ENCODE measurements around the gene RABAC1.
"Not testable (repeated sequence)": the region's sequence is repeated elsewhere in the genome, so short reads cannot be mapped to it uniquely, and the experiment has no call there.

Gene RABAC1

DNA sequence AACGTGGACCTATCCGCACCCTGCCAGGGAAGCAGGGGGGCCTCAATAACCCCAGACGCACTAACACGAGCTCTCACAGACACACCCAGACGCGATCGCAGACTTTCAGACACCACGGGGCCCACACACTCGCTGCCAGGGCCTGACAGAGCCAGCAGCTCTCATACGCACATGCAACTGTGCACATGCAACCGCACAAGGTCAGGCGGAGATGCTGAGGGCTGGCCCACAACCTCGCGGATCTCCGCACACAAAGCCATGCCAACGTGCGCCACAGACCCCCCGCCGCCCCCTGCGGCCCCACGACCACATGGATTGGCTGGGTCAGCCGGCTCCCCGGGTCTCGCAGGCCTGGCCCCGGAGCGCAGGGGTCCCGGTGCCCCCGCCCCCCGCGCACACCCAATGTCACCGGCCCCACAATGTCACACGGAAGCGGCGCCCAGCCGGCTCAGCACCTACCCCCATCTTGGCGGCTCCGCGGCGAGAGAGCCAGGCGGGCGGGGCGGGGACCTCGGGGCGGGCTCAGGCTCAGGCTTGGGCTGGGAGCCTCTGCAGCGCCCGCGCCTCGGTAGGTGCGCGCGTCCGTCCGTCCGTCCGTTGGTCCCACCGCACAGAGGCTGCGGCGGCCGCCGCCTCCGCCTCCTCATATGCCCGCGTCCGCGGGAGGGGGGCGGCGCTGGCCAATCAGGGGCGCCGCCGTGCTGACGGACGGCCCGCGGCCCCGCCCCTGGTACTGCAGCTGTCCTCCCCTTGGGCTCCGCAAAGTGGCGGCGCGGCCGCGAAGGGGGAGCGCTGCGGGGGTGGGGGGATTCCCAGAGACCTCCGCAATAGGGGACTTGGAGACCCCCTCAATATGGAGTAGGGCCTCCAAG is 34.7 kb upstream of the RABAC1 start, which contains the start of gene ATP1A3:
Gene ATP1A3 (minus strand): TSS at position 619 of the 872 bp plus-strand sequence. CDS start 154 bp downstream, at position 465.
- Mint-ChIP-seq H3K4me1 (ENCODE audit: low read depth) (peaks cover 24% of the 10 kb centered on the region), H3K27ac (peak within 1 kb of the TSS; percentile 56), H3K27me3 (peaks cover 35% of the 10 kb centered on the region), H3K36me3 (ENCODE audit: low read depth) (no peaks in the 10 kb centered on the region), H3K9me3 (no peaks in the 10 kb centered on the region), H3K4me3 (peak within 1 kb of the TSS; percentile 82)

DNA sequence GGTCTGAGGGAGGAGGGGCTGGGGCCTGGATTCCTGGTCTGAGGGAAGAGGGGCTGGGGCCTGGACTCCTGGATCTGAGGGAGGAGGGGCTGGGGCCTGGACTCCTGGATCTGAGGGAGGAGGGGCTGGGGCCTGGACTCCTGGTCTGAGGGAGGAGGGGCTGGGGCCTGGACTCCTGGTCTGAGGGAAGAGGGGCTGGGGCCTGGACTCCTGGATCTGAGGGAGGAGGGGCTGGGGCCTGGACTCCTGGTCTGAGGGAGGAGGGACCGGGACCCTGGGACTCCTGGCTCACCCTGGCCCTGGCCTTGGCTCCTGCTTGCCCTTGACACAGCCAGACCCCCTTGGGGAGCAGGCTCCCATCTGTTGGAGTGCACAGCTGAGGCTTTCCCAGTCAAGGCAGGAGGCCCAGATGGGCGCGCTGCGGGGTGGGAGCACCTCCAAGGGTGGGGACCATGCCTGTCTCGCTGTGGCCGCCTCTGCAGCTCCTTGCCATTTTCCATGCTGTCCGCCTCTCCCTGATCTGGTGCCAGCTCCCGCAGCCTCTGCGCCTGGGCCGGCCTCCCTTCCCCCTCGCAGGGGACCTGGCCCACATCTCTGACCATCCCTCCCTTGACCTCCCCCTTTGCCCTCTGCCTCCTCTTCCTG is 32.9 kb upstream of the RABAC1 start:
- H3K27ac Mint-ChIP-seq; H3K4me3 Mint-ChIP-seq; H3K9me3 Mint-ChIP-seq; H3K36me3 Mint-ChIP-seq (ENCODE audit: low read depth): not testable (repeated sequence)
- H3K27me3 Mint-ChIP-seq = peaks cover 23% of the 10 kb centered on the region
- peaks cover 12% of the 10 kb centered on the region for H3K4me1 Mint-ChIP-seq (ENCODE audit: low read depth)

DNA sequence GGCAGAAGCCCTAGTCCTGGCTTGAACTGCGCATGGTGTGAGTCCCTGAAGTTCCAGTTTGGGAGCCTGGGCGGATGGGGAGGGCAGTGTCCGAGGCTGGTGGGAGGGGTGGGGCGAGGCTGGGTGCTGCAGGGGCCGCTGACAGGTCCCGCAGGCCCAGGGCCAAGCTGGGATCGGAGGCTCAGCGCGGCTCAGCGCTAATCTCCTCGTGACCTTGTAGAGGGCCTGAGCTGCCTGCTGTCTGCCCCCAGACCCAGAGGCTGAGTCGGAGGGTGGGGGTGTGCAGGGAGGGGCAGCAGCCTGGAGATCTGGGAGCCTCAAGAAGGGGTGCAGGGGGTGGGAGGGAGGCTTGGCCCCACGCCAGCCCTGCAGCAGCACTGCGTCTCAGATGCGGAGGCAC is 31.9 kb upstream of the RABAC1 start:
- peaks cover 14% of the 10 kb centered on the region for H3K27me3 Mint-ChIP-seq
- H3K27ac Mint-ChIP-seq = no peak overlapping the region
- peaks cover 5% of the 10 kb centered on the region for H3K4me1 Mint-ChIP-seq (ENCODE audit: low read depth)
- no peaks in the 10 kb centered on the region for H3K9me3 Mint-ChIP-seq
- no peak overlapping the region for H3K4me3 Mint-ChIP-seq
- no peaks in the 10 kb centered on the region for H3K36me3 Mint-ChIP-seq (ENCODE audit: low read depth)

DNA sequence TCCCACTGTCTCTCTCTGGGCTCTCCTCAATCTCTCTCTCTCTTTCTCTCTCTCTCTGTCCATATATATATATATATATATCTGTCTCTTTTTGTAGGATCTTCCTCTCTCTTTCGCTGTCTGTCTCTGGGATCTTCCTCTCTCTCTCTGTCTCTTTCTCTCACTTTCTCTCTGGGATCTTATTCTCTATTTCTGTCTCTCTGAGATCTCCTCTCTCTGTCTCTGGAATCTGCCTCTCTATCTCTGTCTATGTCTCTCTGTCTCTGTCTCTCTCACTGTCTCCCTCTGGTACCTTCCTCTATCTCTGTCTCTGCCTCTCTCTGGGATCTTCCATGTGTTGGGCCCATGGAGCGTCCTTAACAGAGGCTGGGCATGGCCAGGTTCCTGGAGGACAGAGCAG is 31.5 kb upstream of the RABAC1 start:
- H3K4me3 Mint-ChIP-seq = no peak overlapping the region
- peaks cover 5% of the 10 kb centered on the region for H3K4me1 Mint-ChIP-seq (ENCODE audit: low read depth)
- no peaks in the 10 kb centered on the region for H3K9me3 Mint-ChIP-seq
- H3K27me3 Mint-ChIP-seq = peaks cover 12% of the 10 kb centered on the region
- H3K36me3 Mint-ChIP-seq (ENCODE audit: low read depth) = no peaks in the 10 kb centered on the region
- H3K27ac Mint-ChIP-seq = no peak overlapping the region

DNA sequence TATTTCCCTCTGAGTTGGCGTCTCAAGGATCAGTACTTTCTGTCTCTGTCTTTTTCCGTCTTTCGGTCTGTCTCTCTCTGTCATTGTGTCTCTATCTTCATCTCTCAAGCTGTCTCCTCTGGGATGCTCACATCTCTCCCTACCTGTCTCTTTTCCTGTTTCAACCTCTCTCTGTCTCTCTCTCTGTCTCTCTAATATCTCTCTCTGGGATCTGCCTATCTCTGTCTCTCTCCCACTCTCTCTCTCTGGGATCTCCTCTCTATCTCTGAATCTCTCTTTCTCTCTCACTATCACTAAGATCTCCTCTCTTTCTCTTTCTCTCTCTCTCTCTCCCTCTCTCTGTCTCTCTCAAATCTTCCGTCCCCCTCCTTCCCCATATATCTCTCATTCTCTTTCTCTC is 30.9 kb upstream of the RABAC1 start:
- Mint-ChIP-seq H3K9me3 (no peaks in the 10 kb centered on the region), H3K4me3 (no peak overlapping the region), H3K36me3 (ENCODE audit: low read depth) (no peaks in the 10 kb centered on the region), H3K4me1 (ENCODE audit: low read depth) (peaks cover 5% of the 10 kb centered on the region), H3K27ac (no peak overlapping the region), H3K27me3 (peaks cover 6% of the 10 kb centered on the region)

DNA sequence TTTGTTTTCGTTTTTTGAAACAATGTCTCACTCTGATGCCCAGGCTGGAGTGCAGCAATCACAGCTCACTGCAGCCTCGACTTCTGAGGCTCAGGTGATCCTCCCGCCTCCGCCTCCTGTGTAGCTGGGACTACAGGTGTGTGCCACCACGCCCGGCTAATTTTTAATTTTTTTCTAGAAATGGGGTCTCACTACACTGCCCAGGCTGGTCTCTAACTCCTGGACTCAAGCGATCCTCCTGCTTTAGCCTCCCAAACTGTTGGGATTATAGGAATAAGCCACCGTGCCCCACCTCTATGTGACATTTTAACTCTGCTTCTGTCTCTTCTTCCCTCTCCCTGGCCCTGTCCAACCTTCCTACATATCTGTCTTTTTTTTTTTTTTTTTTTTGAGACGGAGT is 29.8 kb upstream of the RABAC1 start:
- Mint-ChIP-seq H3K27me3 (no peaks in the 10 kb centered on the region), H3K4me3 (no peak overlapping the region), H3K36me3 (ENCODE audit: low read depth) (no peaks in the 10 kb centered on the region), H3K4me1 (ENCODE audit: low read depth) (peaks cover 5% of the 10 kb centered on the region), H3K9me3 (no peaks in the 10 kb centered on the region), H3K27ac (no peak overlapping the region)

DNA sequence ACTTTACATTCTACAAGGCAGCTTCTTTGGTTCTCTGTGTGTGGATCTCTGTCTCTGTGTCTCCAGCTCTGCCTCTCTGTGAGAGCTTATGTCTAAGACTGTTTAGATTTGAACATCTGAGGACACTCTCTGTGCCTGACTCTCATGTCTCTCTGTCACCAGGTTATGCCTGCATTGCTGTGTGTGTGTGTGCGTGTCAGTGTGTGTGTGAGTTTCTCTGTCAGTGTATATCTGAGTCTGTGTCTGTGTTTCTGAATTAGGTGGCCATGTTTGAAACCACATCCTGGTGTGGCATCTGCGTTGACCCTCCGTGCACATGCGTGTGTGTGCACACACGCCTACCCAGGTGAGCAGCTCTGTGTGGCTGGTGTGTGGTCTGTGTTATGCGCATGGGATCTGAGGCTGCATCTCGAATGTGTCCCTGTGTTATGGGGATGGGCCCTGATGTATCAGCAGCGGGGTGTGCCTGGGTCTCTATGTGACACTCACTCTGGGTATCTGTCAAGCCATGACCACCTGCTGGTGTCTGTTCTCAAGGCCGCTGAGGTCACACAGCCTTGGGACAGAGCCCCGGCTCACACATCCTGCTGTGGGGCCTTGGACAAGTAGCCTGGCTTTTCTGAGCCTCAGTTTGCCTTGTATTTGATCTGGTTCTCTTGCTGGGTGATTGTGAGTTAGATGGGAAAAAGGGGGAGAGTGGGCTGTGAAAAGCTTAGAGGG is 28.2 kb upstream of the RABAC1 start:
- Mint-ChIP-seq H3K4me1 (ENCODE audit: low read depth) (no peaks in the 10 kb centered on the region), H3K4me3 (no peak overlapping the region), H3K27ac (no peak overlapping the region)

DNA sequence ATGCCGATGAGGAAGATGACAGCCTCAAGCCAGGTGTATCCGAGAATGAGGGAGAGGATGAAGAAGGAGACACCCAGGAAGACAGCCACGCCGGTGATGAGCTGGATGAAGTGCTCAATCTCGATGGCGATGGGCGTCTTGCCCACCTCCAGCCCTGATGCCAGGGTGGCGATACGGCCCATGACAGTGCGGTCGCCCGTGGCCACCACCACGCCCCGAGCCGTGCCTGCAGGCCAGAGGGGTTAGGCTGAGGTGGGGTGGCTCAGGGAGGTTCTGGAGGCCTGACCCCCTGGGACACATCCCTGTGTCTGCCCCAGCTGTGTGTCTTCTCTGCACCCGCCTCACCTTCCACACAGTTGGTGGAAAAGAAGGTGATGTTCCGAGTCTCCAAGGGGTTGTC is 25.8 kb upstream of the RABAC1 start:
- Mint-ChIP-seq H3K27me3 (no peaks in the 10 kb centered on the region), H3K4me1 (ENCODE audit: low read depth) (no peaks in the 10 kb centered on the region), H3K9me3 (no peaks in the 10 kb centered on the region), H3K27ac (no peak overlapping the region), H3K36me3 (ENCODE audit: low read depth) (no peaks in the 10 kb centered on the region), H3K4me3 (no peak overlapping the region)

More for the DNA sequence above, 28.2 kb upstream of the RABAC1 start:
- no peaks in the 10 kb centered on the region for H3K36me3 Mint-ChIP-seq (ENCODE audit: low read depth)
- no peaks in the 10 kb centered on the region for H3K27me3 Mint-ChIP-seq
- no peaks in the 10 kb centered on the region for H3K9me3 Mint-ChIP-seq

DNA sequence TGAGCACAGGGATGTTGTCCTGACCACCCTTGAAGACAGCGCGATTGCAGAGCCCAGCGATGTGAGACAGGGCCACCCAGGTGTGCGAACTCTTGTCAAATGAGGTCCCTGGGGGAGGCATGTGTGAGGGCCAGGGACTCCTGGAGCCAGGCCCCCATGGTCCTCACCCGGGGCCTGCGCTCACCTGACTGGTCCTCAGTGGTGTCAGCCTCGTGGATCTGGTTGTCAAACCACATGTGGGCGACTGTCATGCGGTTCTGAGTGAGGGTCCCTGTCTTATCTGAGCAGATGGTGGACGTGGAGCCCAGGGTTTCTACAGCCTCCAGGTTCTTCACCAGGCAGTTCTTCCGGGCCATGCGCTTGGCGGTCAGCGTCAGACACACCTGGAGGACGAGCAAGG is 22.6 kb upstream of the RABAC1 start:
- H3K27ac Mint-ChIP-seq = no peak overlapping the region
- H3K27me3 Mint-ChIP-seq = no peaks in the 10 kb centered on the region
- no peak overlapping the region for H3K4me3 Mint-ChIP-seq
- H3K4me1 Mint-ChIP-seq (ENCODE audit: low read depth) = no peaks in the 10 kb centered on the region
- H3K9me3 Mint-ChIP-seq = no peaks in the 10 kb centered on the region
- H3K36me3 Mint-ChIP-seq (ENCODE audit: low read depth) = no peaks in the 10 kb centered on the region

DNA sequence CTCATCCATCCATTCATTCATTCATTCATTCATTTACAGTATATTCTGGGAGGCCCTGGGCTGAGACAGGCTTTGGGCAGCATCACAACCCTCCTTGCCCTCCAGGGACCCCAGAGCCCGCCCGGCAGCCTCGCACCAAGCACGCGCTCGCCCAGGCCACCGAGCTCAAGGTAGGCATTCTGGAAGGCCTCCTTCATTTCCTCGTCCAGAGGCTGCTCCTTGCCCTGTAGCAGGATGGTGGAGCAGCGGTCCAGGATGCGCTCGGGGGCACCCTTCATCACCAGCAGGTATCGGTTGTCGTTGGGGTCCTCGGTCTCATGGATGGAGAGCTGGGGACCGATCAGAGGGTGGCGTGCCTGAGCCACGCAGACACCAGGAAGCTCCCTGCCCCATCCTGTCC is 19.3 kb upstream of the RABAC1 start:
- Mint-ChIP-seq H3K36me3 (ENCODE audit: low read depth) (no peaks in the 10 kb centered on the region), H3K27me3 (no peaks in the 10 kb centered on the region), H3K4me1 (ENCODE audit: low read depth) (no peaks in the 10 kb centered on the region), H3K4me3 (no peak overlapping the region), H3K9me3 (no peaks in the 10 kb centered on the region), H3K27ac (no peak overlapping the region)

DNA sequence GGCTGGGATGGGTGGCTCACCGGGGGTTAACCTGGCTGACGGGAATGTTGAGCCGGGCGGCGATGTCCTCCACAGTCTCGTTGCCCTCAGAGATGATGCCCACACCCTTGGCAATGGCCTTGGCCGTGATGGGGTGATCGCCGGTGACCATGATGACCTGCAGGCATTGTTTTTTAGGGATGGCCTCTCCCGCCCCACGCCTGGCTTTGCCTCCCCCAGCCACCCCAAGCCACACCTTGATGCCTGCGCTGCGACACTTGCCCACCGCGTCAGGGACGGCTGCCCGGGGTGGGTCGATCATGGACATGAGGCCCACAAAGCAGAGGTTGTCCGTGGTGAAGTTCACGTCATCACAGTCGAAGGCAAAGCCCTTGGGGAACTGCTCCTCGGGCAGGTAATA is 18.8 kb upstream of the RABAC1 start:
- H3K4me1 Mint-ChIP-seq (ENCODE audit: low read depth) = no peaks in the 10 kb centered on the region
- no peaks in the 10 kb centered on the region for H3K36me3 Mint-ChIP-seq (ENCODE audit: low read depth)
- H3K4me3 Mint-ChIP-seq = no peak overlapping the region
- H3K9me3 Mint-ChIP-seq = no peaks in the 10 kb centered on the region
- H3K27ac Mint-ChIP-seq = no peak overlapping the region
- H3K27me3 Mint-ChIP-seq = no peaks in the 10 kb centered on the region

DNA sequence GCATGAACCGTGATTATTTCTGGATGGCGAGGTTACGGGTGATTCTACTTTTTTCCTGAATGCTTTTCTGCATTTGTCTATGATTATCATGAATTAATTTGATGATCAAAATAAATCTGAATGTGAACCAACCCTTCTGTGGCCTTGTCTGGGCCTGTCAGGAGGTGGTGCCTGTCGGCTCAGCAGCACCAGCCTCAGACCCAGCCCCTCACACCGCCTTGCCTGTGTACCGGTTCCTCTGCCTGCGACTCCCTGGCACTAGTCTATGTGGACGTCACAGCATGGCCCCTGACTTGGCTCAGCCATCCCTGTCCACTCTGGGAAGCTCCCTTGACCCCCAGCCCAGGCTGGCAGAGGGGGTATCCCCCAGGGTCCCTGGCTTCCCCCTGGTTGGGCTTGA is 15.5 kb upstream of the RABAC1 start:
- Mint-ChIP-seq H3K9me3 (no peaks in the 10 kb centered on the region), H3K27ac (no peak overlapping the region), H3K4me1 (ENCODE audit: low read depth) (no peaks in the 10 kb centered on the region), H3K27me3 (no peaks in the 10 kb centered on the region), H3K4me3 (no peak overlapping the region), H3K36me3 (ENCODE audit: low read depth) (no peaks in the 10 kb centered on the region)

DNA sequence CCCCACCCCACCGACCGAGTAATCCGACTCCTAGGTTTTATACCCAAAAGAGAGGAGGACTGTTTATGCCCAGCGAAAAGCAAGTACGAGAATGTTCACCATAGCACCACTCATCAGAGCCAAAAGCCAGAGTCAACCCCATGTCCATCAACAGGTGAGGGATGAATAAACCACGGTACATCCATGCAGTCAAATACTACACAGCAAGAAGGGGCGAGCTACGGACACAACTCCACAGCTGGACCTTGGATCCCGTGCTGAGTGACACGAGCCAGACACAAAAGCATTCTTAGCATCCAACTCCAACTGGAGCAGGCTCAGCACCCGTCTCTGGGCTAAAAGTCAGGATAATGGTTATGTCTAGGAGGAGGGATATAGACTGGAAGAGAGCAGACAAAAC is 12.2 kb upstream of the RABAC1 start:
- H3K27me3 Mint-ChIP-seq = no peaks in the 10 kb centered on the region
- no peaks in the 10 kb centered on the region for H3K36me3 Mint-ChIP-seq (ENCODE audit: low read depth)
- no peak overlapping the region for H3K4me3 Mint-ChIP-seq
- H3K27ac Mint-ChIP-seq = no peak overlapping the region
- no peaks in the 10 kb centered on the region for H3K9me3 Mint-ChIP-seq
- no peaks in the 10 kb centered on the region for H3K4me1 Mint-ChIP-seq (ENCODE audit: low read depth)

DNA sequence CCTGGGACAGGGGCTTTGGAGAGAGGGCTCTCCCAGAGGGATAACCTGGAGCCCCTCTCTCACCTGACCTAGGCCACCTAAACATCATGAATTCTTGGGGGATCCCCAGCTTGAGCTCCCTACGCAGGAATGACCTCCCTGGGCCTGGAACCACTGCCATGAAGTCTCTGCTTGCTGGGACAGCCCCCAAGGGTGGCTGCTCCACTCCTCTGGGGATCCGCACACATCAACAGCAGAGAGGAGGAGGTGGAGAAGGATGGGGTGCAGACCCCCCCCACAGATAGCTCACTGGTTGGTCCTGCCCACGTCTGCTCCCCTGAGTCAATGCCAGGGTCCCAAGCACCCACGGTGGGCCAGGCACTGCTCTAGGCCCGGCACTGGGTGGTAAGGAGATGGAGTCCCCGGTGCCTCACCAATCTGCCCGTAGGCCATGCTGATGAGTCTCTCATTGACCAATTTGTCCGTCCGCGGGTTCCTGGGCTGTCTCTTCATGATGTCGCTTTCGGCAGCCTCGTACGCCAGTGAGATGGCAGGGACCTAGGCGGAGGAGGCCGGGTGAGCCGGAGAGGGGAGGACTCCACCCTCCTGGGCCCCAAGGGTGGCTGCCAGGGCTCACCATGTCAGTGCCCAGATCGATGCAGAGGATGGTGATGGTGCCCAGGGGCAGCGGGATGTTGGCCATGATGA is 10.8 kb upstream of the RABAC1 start:
- Mint-ChIP-seq H3K27ac (no peak overlapping the region), H3K4me1 (ENCODE audit: low read depth) (peaks cover 2% of the 10 kb centered on the region), H3K27me3 (no peaks in the 10 kb centered on the region), H3K36me3 (ENCODE audit: low read depth) (no peaks in the 10 kb centered on the region), H3K4me3 (no peak overlapping the region), H3K9me3 (no peaks in the 10 kb centered on the region)
